ENCODE results near the gene CAMK2D. TPM values are rescaled to one million over a fixed set of nuclear protein-coding genes. Genes with fewer than 3 reads are reported as not detected.

The CAMK2D gene
- total RNA-seq, 2 experiments from 2014 or later = 29.9 to 32.9 TPM

DNA sequence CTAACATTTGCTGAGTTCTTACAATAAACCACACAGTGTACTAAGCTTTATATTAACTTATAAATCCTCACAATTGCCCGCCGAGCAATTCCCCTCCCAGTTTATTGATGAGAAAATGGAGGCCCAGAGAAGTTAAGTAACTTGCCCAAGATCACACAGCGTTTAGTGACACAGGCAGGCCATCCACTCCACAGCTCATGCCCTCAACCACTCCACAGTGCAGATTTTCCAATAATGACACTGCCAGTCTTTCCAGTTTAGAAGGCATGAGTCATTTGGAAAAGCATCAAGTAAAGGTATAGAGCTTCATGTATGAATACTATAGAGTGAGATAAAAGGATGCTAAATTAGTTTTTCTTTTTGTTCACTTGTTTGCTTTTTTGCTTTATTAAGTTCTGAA, 208.5 kb downstream of the CAMK2D start:
- CTCF ChIA-PET = interaction anchor here (1.0 kb wide), 1 partner anchor 9 kb away, joined by 3 read pairs; no protein-coding TSS in a partner anchor
- Histone ChIP-seq H3K27ac (ENCODE audit: low read depth in 1 of 2, low read length in 2 of 2) (no peak overlapping the region), H3K36me3 (ENCODE audit: insufficient read depth, low read length) (peaks cover 9% of the 10 kb centered on the region), H3K4me1 (ENCODE audit: insufficient read depth, low read length) (no peaks in the 10 kb centered on the region), H3K4me3 (ENCODE audit: low read length) (no peak overlapping the region), H3K9me3 (ENCODE audit: control insufficient read depth in 1 of 2, insufficient read depth in 1 of 2, low read length in 2 of 2) (no peaks in the 10 kb centered on the region), H3K27me3 (ENCODE audit: control insufficient read depth in 1 of 2, insufficient read depth in 2 of 2, low read length in 2 of 2) (no peaks in the 10 kb centered on the region)
- TF ChIP-seq, protein P1, sequence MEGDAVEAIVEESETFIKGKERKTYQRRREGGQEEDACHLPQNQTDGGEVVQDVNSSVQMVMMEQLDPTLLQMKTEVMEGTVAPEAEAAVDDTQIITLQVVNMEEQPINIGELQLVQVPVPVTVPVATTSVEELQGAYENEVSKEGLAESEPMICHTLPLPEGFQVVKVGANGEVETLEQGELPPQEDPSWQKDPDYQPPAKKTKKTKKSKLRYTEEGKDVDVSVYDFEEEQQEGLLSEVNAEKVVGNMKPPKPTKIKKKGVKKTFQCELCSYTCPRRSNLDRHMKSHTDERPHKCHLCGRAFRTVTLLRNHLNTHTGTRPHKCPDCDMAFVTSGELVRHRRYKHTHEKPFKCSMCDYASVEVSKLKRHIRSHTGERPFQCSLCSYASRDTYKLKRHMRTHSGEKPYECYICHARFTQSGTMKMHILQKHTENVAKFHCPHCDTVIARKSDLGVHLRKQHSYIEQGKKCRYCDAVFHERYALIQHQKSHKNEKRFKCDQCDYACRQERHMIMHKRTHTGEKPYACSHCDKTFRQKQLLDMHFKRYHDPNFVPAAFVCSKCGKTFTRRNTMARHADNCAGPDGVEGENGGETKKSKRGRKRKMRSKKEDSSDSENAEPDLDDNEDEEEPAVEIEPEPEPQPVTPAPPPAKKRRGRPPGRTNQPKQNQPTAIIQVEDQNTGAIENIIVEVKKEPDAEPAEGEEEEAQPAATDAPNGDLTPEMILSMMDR (IDR thresholded peaks at IDR 0.05) = no peak
- Mint-ChIP-seq H3K4me1 (ENCODE audit: low read depth) (peaks cover 6% of the 10 kb centered on the region), H3K36me3 (ENCODE audit: low read depth) (peaks cover 17% of the 10 kb centered on the region), H3K9me3 (no peaks in the 10 kb centered on the region), H3K27me3 (no peaks in the 10 kb centered on the region), H3K27ac (no peak overlapping the region), H3K4me3 (no peak overlapping the region)
- DNase-seq (no peak), ATAC-seq (ENCODE audit: poor library complexity) (no peak)
- POLR2A ChIA-PET = interaction anchor here (1.1 kb wide), 1 partner anchor 208 kb away, joined by 3 read pairs; no protein-coding TSS in a partner anchor
- intact Hi-C loops (cut with DNase I, micrococcal nuclease) = no loop called here

DNA sequence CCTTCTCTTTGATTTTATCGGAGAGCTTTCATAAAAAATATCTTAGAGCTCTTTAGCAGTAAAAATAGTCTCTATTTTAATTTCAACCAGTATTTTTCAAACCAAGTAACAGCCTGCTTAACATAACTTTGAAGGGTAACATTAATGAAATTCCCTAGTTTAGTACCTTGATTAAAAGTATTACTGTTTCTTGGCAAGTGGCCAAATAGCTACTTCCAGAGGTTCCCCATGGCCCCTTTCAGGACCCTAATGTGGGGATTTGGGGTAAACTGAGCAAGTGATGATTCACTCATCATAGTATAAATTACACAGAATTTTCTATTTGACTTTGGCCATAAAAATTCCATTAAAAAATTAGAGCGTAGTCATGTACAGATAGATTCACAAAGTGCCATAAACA, 211.0 kb downstream of the CAMK2D start:
- Histone ChIP-seq H3K36me3 (ENCODE audit: insufficient read depth, low read length) (peaks cover 9% of the 10 kb centered on the region), H3K27ac (ENCODE audit: low read depth in 1 of 2, low read length in 2 of 2) (no peak overlapping the region), H3K9me3 (ENCODE audit: control insufficient read depth in 1 of 2, insufficient read depth in 1 of 2, low read length in 2 of 2) (no peaks in the 10 kb centered on the region), H3K4me1 (ENCODE audit: insufficient read depth, low read length) (peaks cover 5% of the 10 kb centered on the region), H3K27me3 (ENCODE audit: control insufficient read depth in 1 of 2, insufficient read depth in 2 of 2, low read length in 2 of 2) (no peaks in the 10 kb centered on the region), H3K4me3 (ENCODE audit: low read length) (no peak overlapping the region)
- DNase-seq = no peak
- TF ChIP-seq, protein P1 (IDR thresholded peaks at IDR 0.05) = no peak
- H3K4me1 Mint-ChIP-seq (ENCODE audit: low read depth) = peaks cover 11% of the 10 kb centered on the region
- CTCF ChIA-PET = no interaction called here
- POLR2A ChIA-PET = no interaction called here
- H3K9me3 Mint-ChIP-seq = no peaks in the 10 kb centered on the region
- no peak overlapping the region for H3K27ac Mint-ChIP-seq
- H3K4me3 Mint-ChIP-seq = no peak overlapping the region
- intact Hi-C loops (cut with DNase I, micrococcal nuclease) = no loop called here
- H3K27me3 Mint-ChIP-seq = no peaks in the 10 kb centered on the region
- H3K36me3 Mint-ChIP-seq (ENCODE audit: low read depth) = peaks cover 23% of the 10 kb centered on the region
- no peak for ATAC-seq (ENCODE audit: poor library complexity)

DNA sequence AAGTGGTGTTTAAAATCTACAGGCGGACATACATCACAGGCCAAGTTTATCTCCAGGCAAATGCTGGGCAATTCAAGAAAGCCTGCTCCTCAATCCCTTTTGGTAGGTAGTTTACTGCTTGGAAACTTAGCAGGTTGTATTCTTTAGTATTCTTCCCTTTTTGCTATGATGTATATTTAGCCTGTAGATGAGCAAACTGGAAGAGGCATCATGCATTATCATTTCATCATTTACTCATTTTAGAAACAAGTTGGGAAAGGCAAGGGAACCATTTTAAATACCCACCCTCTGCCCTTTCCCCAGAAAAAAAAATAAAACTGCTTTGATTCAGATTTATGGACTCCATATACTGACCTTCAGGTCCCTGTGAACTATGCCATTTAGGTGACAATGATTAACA, 213.2 kb downstream of the CAMK2D start:
- no peak for DNase-seq
- Histone ChIP-seq H3K4me1 (ENCODE audit: insufficient read depth, low read length) (peaks cover 5% of the 10 kb centered on the region), H3K4me3 (ENCODE audit: low read length) (no peak overlapping the region), H3K27ac (ENCODE audit: low read depth in 1 of 2, low read length in 2 of 2) (no peak overlapping the region), H3K9me3 (ENCODE audit: control insufficient read depth in 1 of 2, insufficient read depth in 1 of 2, low read length in 2 of 2) (no peaks in the 10 kb centered on the region), H3K36me3 (ENCODE audit: insufficient read depth, low read length) (peaks cover 9% of the 10 kb centered on the region), H3K27me3 (ENCODE audit: control insufficient read depth in 1 of 2, insufficient read depth in 2 of 2, low read length in 2 of 2) (no peaks in the 10 kb centered on the region)
- ChIA-PET CTCF (interaction anchor here (0.7 to 2.1 kb wide), 30 partner anchors 9 to 356 kb away, joined by 3 to 20 read pairs (median 5); partner anchors contain the start of gene CAMK2D), POLR2A (interaction anchor here (1.1 to 2.2 kb wide), 8 partner anchors 9 to 357 kb away, joined by 3 to 20 read pairs (median 6); no protein-coding TSS in a partner anchor)
- Mint-ChIP-seq H3K9me3 (no peaks in the 10 kb centered on the region), H3K4me1 (ENCODE audit: low read depth) (peaks cover 11% of the 10 kb centered on the region), H3K36me3 (ENCODE audit: low read depth) (peaks cover 23% of the 10 kb centered on the region), H3K27ac (peak overlapping the region; percentile 68), H3K27me3 (no peaks in the 10 kb centered on the region), H3K4me3 (no peak overlapping the region)
- TF ChIP-seq, protein P1 (IDR thresholded peaks at IDR 0.05) = no peak
- intact Hi-C loops (cut with DNase I, micrococcal nuclease) = loop anchor here in 1 of 2 experiments (5.0 to 10.0 kb wide), 5 partner anchors 154 to 834 kb away; partner anchors contain the start of gene CAMK2D
- ATAC-seq (ENCODE audit: poor library complexity) = no peak

Data from CD4-positive, alpha-beta T cell (primary cell).